Glomerular visceral epithelial cell (primary cell): Measurements from ENCODE around the gene LRRC36.
A peak's percentile ranks its signal among the peaks of the same experiment; 100 is the strongest.

Experiments used
- DNase-seq: peaks from one replicate; pipeline ENCODE4 v3.0.0-alpha.2; 2016; ENCODE audit errors: extremely low spot score

Gene LRRC36

DNA sequence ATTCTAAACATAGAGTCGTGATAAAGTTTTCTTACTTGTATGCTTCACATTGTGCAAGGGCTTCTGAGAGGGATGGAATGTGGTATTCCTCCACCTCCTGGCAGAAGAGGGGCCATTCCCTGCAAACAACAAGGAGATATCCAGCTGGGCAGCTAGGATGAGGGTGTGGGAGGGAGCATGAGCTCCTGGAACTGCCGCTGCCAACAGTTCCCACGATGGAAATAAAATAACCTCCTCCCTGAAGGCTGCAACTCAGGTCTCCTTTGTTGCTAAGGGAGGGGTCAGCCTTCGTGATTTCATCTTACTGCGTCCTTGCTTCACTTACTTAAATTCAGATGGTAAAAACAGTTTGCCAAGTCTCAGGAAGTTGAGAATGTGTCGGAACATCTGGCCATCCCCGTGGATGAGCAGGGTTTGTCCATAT is 31.7 kb upstream of the LRRC36 start:
- DNase-seq, result no peak

DNA sequence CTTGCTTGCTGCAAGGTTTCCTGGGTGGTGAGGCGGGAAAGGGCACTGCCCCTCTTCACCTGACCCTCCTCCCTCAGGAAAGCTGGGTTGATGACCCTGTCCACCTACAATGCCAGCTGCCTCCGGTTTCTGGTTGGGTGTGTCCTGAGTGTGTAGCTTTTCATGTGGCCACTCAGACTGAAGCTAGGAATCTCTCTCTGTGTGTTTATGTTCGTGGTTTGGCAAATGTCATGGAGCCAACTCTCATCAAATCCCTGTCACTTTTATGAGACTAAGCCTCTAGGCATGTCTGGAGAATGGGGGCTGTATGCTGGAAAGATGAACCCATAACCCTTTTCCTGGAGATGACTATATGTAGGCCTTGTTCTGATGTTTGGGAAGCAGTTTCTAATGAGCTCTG is 30.2 kb upstream of the LRRC36 start:
- DNase-seq, result peak; percentile 18

DNA sequence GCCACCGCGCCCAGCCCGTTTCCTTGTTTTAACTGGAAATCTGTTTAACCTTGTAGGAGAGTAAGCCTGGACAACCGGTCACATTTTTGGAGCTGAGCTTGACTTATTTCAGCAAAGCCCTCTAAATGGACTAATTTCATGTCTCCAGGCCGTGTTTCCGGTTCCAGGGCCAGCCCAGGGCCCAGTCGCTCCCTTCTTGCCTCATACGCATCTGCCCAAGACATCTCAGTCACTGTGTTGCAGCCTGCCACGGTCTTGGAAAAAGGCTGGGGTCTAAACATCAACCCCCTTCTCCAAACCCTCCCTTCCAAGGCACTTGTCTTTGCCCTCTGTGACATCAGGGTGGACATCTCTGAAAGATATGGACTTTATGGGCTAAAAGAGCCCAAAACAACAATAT is 28.3 kb upstream of the LRRC36 start:
- no peak for DNase-seq

DNA sequence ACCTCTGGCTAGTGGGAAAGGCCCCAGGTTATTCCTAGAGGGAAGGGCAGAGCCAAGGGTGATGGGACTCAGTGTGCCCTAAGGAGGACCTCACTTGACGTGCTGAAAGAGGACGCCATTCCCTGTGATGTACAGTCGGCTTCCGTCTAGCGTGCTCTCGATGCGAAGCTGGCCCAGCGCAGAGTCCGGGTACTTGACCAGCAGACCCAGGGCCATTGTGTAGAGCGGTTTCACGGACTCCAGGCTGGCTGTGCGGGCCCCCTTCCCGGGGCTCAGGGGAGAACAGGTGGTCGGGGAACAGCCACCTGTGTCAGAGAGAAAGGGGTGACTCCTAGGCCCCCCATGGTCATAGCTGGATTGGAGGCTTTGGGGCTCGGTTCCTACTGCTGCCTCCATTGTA is 27.3 kb upstream of the LRRC36 start:
- DNase-seq, result no peak

DNA sequence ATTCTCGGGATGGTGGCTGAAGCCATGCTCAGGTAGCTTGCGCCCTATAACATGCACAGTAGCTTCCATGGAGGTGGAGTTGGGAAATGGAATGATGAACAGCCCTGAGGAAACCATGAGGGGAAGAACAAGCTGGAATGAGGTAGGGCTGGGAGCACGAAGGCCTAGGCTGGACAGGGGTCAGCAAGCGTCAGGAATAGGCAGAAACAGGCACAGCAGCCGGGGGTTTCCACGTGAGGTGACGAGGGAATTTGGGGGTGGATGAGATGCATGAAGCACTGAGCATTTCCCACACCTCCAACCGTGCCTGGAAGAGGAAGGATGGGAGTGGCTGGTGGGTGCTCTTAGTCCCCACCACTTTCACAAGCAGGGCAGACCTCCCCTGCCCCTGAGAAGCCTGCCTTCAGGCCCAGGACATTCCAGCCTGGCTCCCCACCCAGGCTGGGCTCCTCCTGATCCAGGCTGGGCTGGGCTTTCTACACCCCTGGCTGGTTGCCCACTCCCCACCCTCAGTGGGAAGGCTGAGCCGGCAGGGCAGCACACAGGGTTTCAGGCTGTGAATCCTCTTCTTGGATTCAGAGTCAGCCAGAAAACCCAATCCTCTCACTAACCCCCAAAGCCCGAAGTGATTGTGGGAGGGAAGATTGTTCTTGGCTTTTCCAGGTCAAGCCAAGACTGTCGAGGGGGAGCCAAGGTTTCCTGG is 25.4 kb upstream of the LRRC36 start:
- DNase-seq, result no peak

DNA sequence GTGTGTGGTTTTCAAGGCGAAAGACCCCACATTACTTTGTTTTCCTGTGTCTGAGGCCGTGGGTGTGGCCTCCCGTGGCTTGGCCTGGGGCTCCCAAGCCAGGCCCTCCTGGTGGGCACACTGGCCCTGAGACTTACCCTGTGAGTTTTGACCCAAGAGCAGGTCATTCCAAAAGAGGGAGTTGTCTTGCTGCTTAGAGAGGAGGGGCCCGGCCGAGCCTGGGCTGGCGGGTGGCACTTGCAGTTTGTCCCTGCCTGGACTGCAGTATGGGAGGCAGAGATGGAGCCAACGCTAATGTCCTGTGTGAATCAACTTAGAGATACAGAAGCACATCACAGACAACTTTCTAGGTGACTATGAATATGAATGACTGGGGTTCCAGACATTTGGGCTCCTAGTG is 24.5 kb upstream of the LRRC36 start:
- no peak for DNase-seq

DNA sequence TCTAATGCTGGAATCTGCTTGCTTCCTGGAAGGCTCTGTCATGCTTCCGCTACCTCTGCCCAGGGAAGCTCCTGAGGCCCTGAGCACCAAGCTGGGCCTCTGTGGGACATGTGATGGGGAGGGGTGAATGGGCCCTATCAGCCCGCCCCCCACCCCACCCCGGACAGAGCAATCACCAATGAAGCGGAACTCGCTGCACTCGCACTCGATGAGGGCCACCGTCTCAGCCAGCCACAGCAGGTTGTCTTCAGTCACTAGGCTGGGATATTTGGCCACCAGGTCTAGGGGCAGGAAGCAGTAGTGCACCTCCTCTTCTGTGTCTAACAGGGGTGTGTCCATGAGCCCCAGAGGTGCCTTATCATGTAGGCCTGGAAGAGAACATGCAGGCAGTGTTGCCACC is 23.6 kb upstream of the LRRC36 start:
- no peak for DNase-seq

DNA sequence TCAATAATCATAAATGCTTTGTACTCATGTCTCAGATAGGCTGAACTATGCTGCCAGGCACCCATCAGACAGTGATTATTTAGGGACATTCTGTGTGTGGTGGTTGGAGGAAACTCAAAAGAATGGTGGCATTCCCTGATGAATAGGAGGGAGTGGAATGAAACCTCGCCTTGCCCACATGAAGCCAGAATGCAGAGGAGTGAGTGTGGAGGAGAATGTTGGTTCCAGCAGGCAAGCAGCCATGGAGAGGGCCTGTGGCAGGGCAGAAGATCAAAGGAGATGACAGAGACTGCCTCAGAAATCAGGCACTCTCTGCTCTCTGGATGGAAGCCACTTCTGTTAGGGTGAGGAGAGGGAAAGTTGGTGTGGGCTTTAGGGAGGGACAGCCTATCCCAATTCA is 22.6 kb upstream of the LRRC36 start:
- no peak for DNase-seq

DNA sequence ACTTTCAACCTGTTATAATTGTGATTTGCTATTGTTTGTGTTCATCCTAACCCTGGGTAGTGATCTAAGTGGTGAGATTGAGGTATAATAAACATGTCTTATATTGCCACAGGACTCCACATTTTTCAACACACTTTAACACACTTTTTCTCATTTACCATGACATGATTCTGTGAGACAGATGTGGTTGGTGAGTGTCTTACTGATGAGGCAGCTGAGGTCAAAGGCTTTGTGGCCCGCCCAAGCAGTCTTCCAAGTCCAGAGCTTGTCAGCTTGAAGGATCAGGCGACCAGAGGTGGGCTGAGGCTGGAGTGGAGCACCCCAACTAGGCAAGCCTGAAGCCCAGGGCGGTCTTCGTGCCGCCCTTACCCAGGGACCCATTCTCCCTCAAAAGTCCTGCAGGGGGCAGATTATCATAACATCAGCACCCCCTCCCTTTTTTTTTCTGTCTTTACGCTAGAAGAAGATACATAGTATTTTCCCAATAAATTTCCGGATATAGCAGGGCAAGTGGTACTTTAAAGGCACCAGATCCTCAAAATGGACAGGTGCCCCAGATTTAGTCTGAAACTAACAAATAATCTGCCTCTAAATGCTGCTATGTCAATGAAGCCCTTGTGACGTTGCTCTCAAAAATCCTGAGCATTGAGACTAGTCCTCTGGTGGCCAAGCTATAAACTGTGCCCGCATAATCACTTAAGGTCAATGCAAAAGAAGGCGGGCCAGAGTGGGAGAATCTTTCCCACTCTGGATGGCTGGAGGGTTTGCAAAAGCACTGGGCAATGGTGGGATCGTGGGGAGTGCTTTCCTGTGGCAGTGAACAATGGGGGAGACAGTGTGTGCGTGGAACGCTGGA is 21.2 kb upstream of the LRRC36 start:
- no peak for DNase-seq

DNA sequence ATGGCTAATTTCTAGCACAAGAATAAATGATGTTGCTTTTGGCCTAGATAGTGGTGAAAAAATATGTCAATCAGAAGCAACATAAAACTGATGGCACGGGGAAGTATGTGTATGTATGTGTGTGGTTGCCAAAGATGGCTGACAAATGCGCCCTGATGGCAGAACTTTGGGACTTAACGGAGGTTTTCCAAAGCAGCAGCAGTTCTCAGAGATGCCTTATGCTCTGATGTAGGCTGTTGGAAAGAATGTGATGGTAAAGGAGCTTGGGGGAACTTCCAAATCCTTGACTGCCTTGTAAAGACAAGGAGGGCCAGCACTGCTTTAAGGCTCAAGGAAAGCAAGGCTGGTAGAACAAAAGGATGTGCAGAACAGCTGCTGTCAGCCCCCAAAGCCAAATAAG is 16.1 kb upstream of the LRRC36 start:
- DNase-seq, result no peak

DNA sequence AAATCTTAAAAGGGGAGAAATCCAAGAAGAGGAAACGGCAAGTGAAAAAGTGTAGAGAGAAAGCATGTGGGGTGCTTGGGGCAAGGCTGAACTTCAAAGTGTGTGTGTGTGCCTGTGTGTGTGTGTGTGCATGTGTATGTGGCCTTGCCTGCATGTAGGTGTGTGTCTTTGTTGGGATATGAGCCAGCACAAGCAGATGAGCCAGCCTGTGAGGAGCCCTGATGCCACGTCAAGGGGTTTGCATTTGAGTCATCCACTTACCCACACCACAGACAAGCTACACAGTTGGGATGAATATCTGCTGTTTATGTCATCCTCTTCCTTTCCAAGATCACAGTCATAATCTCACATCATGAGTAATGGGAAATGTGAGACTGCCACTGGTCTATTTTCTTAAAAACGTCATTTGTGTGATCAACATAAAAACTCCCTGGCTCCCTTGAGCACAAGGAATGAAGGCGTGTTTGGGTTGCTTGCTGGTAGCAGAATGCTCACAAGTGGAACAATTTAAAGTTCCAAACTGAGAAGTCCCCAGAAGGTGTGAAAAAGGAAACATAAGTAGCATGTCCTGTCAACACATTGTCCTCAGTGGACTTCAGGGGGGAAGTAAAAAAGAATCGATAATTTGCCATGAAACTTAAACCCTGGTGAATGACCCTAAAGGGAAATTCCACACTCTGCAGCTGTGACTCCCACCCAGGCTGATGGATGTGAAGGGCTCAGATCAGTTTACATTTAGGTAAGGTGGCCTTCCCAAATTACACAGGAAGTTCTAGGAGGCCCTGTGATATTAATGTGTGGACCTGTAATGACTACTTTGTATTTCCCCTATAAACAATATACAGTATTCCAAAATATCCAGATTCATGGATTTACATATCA is 14.8 kb upstream of the LRRC36 start:
- peak; percentile 94 for DNase-seq

DNA sequence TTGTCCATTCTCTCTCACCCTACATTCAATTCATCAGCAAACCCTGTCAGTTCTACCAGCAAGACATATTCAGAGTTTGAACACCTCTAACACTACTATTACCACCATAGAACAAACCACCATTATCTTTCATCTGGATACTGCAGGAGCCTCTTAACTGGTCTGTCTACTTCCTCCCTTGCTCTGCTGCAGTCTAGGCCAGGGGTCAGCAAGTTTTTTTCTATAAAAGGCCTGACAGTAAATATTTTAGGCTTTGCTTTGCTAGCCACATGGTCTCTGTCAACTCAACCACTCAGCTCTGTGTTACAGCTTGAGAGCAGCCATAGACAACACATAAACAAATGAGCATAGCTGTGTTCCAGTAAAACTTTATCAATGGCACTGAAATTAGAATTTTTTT is 13.9 kb upstream of the LRRC36 start:
- DNase-seq, result no peak

DNA sequence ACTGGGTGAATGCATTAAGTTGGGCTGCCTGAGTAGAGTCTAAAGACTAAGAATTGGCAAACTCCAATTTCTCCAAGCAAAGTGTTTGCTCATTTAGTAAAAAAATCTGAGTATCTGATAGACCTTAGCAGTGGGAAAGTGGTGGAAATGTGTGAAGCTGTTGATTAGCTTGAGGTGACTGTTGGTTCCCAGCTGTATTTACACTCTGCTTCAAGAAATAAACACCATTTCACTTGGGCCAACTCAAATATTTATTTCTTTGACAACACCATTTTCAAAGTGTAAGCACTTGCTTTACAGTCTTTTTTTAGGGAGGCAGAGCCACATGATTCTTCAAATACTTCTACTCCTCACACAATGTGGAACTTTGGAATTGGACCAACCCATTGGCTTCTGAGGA is 8.8 kb upstream of the LRRC36 start:
- DNase-seq, result no peak

DNA sequence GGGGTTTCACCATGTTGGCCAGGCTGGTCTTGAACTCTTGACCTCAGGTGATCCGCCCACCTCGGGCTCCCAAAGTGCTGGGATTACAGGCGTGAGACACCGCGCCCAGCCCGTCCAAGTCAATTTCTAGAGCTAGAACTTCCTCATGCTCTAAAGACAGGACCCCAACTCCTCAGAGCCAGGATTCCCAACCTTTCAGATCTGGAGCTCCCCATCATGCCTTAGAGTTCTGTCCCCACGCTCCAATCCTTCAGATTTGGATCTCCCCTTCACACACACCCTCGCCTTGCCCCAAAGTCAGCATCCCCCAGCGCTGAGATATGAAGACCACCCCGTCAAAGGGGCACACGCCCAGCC is 522 bp upstream of the LRRC36 start:
- DNase-seq, result no peak

DNA sequence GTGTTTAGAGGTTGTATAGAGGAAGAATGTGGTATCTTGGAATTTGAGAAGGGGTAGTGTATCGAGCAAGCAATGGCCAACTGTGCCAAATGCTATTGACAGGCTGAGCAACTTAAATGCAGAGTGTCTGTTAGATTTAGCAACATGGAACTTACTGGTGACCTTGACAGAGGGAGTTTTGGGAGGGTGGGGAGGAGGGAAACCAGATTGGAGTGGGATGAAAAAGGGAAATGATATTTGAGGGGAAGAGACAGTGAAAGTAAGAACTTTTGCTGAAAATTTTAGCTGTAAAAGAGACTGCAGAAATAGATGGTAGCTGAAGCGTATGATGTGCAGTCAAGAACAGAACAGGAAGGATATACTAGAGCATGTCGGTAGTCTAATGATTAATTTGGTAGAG is 1.1 kb downstream of the LRRC36 start:
- DNase-seq, result no peak

DNA sequence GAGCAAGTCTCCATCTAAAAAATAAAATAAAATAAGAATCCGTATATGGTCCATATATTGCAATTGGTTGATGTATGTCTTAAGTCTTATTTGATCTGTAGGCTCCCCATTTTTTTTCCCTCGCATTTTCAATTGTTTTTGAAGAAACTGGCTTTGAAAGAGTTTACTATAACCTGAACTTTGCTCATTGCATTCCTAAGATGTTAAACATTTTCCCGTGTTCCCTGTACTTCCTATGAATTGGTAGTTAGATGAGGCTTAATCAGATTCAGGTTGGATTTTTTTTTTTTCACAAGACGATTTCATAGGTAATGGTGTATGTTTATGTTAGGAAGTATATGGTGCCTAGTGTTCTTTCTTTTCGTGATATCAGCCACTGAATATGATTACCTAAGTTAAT is 3.3 kb downstream of the LRRC36 start:
- no peak for DNase-seq

DNA sequence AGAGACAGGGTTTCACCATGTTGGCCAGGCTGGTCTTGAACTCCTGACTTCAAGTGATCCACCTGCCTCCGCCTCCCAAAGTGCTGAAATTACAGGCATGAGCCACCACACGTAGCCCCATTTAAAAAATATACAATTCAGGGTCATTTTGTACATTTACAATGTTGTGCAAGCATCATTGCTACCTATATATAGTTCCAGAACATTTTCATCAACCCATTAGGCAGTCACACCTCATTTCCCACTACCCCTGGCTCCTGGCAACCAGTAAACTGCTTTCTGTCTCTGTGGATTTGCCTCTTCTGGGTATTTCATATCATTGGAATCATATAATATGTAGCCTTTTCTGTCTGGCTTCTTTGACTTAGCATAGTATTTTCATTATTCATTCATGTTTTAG is 6.7 kb downstream of the LRRC36 start:
- DNase-seq, result no peak

DNA sequence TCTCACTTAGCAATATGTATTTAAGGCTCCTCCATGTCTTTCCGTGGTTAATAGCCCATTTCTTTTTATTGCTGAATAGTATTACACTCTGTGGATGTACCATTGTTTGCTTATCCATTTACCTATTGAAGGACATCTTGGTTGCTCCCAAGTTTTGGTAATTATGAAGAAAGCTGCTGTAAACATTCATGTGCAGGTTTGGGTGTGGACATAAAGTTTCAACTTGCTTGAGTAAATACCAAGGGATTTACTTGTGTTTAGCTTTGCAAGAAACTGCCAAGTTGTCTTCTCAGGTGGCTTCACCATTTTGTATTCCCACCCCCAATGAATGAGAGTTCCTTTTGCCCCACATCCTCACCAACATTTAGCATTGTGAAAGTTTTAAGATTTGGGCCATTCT is 9.5 kb downstream of the LRRC36 start:
- no peak for DNase-seq

DNA sequence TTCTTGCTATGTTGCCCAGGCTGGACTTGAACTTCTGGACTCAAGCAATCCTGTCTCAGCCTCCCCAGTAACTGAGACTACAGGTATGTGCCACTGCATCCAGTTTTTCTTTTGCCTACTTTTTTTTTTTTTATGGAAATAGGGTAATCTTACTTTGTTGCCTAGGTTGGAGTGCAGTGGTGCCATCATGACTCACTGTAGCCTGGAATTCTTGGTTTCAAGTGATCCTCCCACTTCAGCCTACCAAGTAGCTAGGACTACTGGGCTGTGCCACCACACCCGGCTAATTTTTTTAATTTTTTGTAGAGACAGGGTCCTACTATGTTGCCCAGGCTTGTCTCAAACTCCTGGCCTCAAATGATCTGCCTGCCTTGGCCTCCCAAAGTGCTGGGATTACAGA is 10.0 kb downstream of the LRRC36 start:
- no peak for DNase-seq

DNA sequence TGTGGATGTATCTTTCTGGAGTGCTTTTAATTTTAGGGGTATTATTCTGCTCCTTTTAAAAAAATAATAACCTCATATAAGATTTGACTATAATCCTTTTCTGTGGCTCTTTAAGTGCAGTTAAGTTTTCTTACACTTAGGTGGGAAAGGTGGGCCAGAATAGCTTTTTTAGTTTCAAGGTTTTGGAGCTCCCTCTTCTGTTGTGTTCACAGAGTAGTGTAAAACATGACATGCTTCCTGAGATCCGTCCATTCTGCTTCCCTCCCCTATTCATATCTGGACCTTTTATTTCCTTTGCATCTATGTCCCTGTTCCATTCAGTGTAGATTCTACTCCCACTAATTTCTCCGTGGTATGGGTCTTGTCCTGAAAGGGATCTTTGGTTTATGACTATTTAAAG is 12.8 kb downstream of the LRRC36 start:
- peak; percentile 26 for DNase-seq

DNA sequence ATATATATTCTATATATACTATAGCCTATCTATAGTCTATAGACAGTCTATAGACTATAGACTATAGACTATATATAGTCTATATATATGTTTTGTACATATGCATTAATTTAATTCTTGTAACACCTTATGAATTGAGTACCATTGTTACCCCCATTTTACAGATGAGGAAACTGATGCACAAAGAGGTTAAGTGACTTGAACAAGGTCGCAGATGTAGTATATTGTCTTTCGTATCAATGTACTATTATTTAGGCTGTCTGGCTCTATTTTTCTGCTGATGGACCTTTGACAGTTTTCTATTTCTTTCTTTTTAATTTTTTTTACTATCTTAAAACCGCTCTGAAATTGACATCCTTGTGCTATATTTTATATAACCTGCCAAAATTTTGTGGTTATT is 14.6 kb downstream of the LRRC36 start:
- DNase-seq, result no peak

DNA sequence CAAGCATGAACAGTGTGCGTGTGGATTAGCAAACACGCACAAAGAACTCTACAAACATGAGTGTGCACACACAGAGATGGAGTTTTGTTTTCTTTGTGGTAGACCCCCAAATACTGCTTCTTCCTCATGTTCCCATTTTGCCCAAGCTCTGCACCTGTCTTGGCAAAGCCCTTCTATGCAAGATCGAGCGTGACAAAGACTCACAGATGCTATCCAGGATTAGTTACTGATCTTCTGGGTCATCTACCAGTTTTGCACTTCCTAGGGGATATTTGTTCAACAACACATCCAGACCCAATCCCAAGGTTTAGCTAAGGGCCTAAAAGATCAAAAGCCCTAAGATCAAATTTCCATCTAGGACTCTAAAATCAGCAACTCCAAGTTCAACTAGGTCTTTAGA is 16.0 kb downstream of the LRRC36 start:
- no peak for DNase-seq

DNA sequence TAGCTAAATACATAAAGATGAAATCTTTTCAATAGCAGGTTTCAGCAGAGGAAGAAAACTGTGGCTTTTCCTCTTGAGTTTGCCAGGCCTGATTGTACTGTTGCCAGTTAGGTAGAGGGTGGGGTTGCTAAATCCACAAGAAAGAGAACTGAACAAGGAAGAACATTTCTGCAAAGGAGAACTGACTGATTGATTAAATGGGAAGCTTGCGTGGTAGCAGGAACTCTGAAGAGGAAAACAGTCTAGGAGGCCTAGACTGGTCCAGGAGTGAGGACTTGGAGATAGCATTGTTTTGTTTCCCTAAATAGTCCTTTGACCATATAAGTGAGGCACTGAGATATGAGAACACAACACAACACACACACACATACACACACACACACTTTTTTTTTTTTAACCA is 18.8 kb downstream of the LRRC36 start:
- DNase-seq, result no peak
